H1 (cell line): ENCODE measurements around the gene SLC35B4. TPM values are rescaled to one million over a fixed set of nuclear protein-coding genes. Genes with fewer than 3 reads are reported as not detected.

Experiments
- NANOG ChIP-seq: IDR thresholded peaks from 2 replicates; pipeline ENCODE4 v1.6.1; 2011; ENCODE audit warnings: low read length, low read depth, mild to moderate bottlenecking, inconsistent platforms; ENCODE audit not compliant: insufficient read depth, poor library complexity, severe bottlenecking
- SP2 ChIP-seq: IDR thresholded peaks from 2 replicates; pipeline ENCODE4 v1.6.1; 2012; ENCODE audit warnings: mild to moderate bottlenecking, low read length, inconsistent platforms
- polyA plus RNA-seq, 7 experiments: library from polyadenylated mRNA; depleted of rRNA in 3 of 7; stranded (reverse) in 5 of 7; unstranded in 2 of 7; fragments of >200 nt in 5 of 7; fragments of 200-250 nt in 2 of 7; gene quantifications; 1 replicate in 5 of 7; 2 replicates in 1 of 7; 4 replicates in 1 of 7; pipeline versions ENCODE4 v1.2.1 to v1.2.3, GENCODE V29; 2011 to 2013; ENCODE audit warnings: missing spikeins in 2 of 7, mixed read lengths in 2 of 7
- total RNA-seq: library from RNA; stranded (reverse); fragmentation: NEBNext Ultra II Directional; extraction: Animal tissue kit (Norgen Biotek cat#: 25700); gene quantifications from 2 replicates; pipeline ENCODE4 v1.2.1, GENCODE V29; 2021
- TF ChIP-seq, protein P1 (sequence below), 3 experiments: IDR thresholded peaks; 1 replicate in 2 of 3; 2 replicates in 1 of 3; pipeline versions ENCODE4 v1.5.1 to v1.6.1; 2011; ENCODE audit warnings: low read length in 3 of 3, mild to moderate bottlenecking in 3 of 3, inconsistent platforms in 2 of 3, low read depth in 1 of 3, moderate library complexity in 1 of 3; ENCODE audit not compliant: insufficient read depth in 1 of 3; ENCODE audit errors: control extremely low read depth in 1 of 3
- TF ChIP-seq, protein P2 (sequence below): IDR thresholded peaks from 2 replicates; pipeline ENCODE4 v1.6.1; 2011; ENCODE audit warnings: low read length, improper control_type of control experiment

SLC35B4 gene
- total and polyA plus RNA-seq, 2 of the 8 experiments (the other 6 are each of a cell fraction or from before 2014, with no cell fraction given), result 28.9 to 34.6 TPM

DNA sequence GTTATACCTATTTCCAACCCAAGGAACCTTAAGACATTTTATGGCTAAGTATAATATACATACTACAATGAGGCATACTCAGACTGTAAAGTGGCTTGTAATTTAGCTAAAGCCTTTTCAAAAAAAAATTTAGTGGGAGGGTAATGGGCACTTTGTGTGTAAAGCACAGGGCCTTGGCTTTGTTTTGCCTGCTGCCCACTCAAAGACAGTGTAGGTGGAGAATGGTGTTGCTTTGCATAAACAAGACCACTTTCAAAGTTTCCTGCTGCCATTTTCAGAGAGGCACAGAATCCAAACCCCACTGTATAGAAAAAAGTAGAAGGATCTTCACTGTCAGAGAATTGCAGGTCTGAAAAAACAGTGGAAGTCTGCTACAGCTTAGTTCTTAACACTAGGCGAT lies 21.2 kb upstream of the SLC35B4 start (continued):
- TF ChIP-seq NANOG (no peak), SP2 (no peak)
- TF ChIP-seq, protein P1, sequence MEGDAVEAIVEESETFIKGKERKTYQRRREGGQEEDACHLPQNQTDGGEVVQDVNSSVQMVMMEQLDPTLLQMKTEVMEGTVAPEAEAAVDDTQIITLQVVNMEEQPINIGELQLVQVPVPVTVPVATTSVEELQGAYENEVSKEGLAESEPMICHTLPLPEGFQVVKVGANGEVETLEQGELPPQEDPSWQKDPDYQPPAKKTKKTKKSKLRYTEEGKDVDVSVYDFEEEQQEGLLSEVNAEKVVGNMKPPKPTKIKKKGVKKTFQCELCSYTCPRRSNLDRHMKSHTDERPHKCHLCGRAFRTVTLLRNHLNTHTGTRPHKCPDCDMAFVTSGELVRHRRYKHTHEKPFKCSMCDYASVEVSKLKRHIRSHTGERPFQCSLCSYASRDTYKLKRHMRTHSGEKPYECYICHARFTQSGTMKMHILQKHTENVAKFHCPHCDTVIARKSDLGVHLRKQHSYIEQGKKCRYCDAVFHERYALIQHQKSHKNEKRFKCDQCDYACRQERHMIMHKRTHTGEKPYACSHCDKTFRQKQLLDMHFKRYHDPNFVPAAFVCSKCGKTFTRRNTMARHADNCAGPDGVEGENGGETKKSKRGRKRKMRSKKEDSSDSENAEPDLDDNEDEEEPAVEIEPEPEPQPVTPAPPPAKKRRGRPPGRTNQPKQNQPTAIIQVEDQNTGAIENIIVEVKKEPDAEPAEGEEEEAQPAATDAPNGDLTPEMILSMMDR (IDR thresholded peaks at IDR 0.05; ENCODE audit: control extremely low read depth in 1 of 3, insufficient read depth in 1 of 3, low read depth in 1 of 3, low read length in 3 of 3), result no peak
- TF ChIP-seq, protein P2, sequence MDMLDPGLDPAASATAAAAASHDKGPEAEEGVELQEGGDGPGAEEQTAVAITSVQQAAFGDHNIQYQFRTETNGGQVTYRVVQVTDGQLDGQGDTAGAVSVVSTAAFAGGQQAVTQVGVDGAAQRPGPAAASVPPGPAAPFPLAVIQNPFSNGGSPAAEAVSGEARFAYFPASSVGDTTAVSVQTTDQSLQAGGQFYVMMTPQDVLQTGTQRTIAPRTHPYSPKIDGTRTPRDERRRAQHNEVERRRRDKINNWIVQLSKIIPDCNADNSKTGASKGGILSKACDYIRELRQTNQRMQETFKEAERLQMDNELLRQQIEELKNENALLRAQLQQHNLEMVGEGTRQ, result no peak
